Muscle of arm (tissue), 14 donors: ENCODE measurements around the gene ZSWIM3. TPM values are rescaled to one million over a fixed set of nuclear protein-coding genes. Genes with fewer than 3 reads are reported as not detected.

Source experiments
- DNase-seq: peaks from one replicate; pipeline ENCODE4 v3.0.0-alpha.2; 2013
- long read RNA-seq, 11 donors: transcript quantifications; one replicate each; lab custom pipeline, GENCODE V29; 2026
- polyA plus RNA-seq, 12 donors: library from polyadenylated mRNA; unstranded; fragments of 120-200 nt; gene quantifications; one replicate each; pipeline ENCODE4 v1.2.1, GENCODE V29; 2013; ENCODE audit not compliant: insufficient read length in 12 of 12

Gene ZSWIM3
- 1 to 10 TPM in 10 of 12 donors, not detected in 2; 3.0 to 4.1 (median 3.5) TPM for polyA plus RNA-seq
- long read RNA-seq, donor 1, partial matches to known transcripts = 0 of 2 reads
- long read RNA-seq, donor 1, other reads (novel, unspliced or antisense) = 0 of 2 reads
- long read RNA-seq, donor 2, partial matches to known transcripts = 0 of 4 reads
- long read RNA-seq, donor 2, other reads (novel, unspliced or antisense) = 0 of 4 reads
- long read RNA-seq, donor 3, partial matches to known transcripts = 0 of 2 reads
- long read RNA-seq, donor 3, other reads (novel, unspliced or antisense) = 0 of 2 reads
- long read RNA-seq, donor 4, partial matches to known transcripts = 0 of 1 reads
- long read RNA-seq, donor 4, other reads (novel, unspliced or antisense) = 0 of 1 reads
- long read RNA-seq, donor 5 = 0 reads
- long read RNA-seq, donor 6, partial matches to known transcripts = 0 of 2 reads
- long read RNA-seq, donor 6, other reads (novel, unspliced or antisense) = 0 of 2 reads
- long read RNA-seq, donor 7, partial matches to known transcripts = 0 of 1 reads
- long read RNA-seq, donor 7, other reads (novel, unspliced or antisense) = 0 of 1 reads
- long read RNA-seq, donor 8, partial matches to known transcripts = 0 of 1 reads
- long read RNA-seq, donor 8, other reads (novel, unspliced or antisense) = 0 of 1 reads
- long read RNA-seq, donor 9, partial matches to known transcripts = 0 of 1 reads
- long read RNA-seq, donor 9, other reads (novel, unspliced or antisense) = 0 of 1 reads
- long read RNA-seq, donor 10, partial matches to known transcripts = 0 of 3 reads
- long read RNA-seq, donor 10, other reads (novel, unspliced or antisense) = 0 of 3 reads
- long read RNA-seq, donor 11 = 0 reads

DNA sequence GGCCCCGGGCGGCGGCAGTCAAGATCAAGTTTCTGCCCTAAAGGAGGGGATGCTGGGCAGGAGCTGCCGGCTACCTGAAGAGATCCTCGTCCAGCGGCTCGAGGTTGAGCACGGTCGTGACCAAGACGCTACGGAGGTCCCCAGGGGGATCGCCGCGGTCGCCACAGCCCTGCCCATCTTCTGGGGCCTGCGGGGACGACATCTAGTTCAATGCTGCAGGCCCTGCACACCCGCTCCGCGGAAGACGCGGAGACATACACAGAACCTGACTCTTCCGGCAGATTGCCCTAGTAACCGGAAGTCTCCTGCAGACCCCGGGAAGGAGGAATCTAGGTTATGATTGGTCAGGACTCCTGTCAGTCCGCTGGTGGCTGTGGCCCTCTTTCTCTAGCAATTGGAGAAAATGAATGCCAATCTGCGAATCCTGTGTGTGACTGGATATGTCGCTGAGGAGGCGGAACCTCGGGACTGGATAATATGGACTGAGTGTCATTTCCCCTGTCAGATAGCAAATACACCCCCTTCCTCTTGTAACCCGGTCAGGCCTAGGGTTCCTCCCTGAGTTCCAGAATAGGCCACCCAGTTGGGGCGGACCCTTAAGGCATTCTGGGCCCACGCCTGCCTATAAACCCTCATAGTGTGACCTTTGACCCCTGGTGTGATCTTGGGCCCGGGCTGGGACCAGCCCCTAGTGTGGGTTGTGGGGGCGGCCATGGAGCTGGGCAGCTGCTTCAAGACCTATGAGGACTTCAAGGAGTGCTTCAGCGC lies at the start of gene ZSWIM3, which contains the start of gene ACOT8:
ZSWIM3 (plus strand) TSS at position 501 of the 768 bp plus-strand sequence; CDS start at position 713, 212 bp downstream.
ACOT8 (minus strand) TSS at position 279 of the 768 bp plus-strand sequence; CDS start at position 202, 77 bp downstream.
- peak; percentile 100 for DNase-seq

GRCh38 chr20:45810191-45810970 lies 47.0 kb upstream of the ZSWIM3 start:
- DNase-seq = no peak

DNA sequence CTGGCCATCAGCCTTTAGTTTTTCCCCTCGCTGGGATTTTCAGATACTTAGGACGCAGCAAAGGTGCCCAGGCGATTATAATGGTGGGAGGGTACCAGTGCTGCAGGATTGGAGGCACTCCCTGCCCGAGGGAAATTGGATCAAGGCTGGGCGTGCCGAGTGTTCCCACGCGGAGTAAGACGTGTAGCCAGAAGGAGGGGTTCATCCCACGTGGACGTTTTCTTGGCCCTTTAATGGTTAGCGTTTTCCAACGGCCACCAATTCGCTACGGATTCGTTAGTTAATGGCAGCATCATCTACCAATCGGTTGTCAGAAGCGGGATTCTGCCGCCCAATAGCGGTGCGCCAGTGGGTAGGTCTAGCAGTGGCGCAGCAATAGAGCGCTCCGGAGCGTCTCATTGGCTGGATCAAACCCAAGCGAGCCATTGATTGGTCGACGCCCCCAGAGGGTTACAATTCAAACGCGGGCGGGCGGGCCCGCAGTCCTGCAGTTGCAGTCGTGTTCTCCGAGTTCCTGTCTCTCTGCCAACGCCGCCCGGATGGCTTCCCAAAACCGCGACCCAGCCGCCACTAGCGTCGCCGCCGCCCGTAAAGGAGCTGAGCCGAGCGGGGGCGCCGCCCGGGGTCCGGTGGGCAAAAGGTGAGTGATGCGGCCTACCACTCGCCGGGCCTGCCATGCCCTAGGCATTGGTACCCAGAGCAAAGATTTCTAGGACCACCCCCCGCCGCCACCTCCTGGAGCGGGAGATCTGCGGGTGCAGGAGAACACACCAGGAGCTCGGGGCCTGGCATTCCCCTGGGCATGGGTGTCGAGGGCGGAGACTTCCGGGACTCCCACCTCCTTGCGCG lies 45.0 kb upstream of the ZSWIM3 start, which contains the start of gene UBE2C:
UBE2C (plus strand) TSS at position 488 of the 849 bp plus-strand sequence; CDS start at position 540, 52 bp downstream.
- DNase-seq = peak; percentile 99

- DNase-seq = no peak
These were observed 44.4 kb upstream of the ZSWIM3 start for GRCh38 chr20:45813006-45813340.

GRCh38 chr20:45813489-45813888 lies 43.9 kb upstream of the ZSWIM3 start:
- DNase-seq = no peak

DNA sequence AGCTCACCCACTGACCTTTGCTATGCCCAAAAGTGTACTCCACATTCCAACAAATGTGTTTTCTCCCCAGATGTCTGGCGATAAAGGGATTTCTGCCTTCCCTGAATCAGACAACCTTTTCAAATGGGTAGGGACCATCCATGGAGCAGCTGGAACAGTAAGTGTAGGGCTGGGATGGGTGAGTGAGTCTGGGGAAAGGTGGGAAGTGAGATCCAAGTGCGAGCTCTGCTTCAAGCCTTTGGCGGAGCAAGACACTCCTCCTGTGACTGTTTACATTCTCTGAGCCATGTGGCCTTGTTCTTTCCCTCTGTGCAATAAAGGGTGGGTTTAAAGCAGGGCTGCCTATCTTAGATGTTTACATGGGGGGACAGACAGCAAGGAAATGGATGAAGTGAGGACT lies 43.1 kb upstream of the ZSWIM3 start:
- DNase-seq = no peak

GRCh38 chr20:45816951-45817350 lies 40.5 kb upstream of the ZSWIM3 start:
- no peak for DNase-seq

DNA sequence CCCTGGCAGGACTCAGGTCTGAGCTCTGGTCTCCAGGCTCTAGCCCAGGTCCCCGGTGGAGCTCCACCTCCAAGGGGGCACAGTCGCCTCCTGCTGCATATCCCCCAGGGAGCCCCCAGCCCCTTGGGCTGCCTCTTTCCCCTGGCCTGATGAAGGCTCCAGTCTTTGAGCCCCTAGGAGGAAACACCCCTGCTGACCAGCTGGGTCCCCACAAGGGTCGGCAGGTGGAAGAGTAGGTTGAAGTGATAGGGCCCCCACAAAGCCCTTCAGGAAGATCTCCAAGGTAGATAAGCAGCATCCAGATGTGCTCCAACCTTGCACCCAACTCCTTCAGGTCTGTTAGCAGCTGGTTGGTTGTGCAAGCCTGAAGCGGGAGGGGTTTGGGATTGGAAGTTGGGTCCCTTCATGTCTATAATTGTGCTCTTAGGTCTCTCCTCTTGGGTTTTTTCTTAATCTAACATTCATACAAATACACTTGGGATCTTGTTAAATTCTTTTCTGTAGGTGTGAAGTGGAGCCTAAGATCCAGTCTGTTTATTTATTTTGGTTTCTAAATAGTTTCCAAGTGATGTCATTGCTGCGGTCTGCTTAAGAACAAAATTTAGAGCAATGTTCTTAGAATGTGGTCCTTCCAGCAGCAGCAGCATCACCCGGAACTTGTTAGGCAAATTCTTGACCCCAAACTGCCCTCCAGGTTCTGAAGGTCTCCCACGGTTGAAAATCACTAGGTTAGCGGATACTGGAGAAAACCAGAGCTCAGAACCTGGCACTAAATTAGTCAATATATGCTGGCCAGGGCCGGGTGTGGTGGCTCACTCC lies 39.8 kb upstream of the ZSWIM3 start:
- no peak for DNase-seq

GRCh38 chr20:45818239-45818638 lies 39.2 kb upstream of the ZSWIM3 start:
- no peak for DNase-seq

DNA sequence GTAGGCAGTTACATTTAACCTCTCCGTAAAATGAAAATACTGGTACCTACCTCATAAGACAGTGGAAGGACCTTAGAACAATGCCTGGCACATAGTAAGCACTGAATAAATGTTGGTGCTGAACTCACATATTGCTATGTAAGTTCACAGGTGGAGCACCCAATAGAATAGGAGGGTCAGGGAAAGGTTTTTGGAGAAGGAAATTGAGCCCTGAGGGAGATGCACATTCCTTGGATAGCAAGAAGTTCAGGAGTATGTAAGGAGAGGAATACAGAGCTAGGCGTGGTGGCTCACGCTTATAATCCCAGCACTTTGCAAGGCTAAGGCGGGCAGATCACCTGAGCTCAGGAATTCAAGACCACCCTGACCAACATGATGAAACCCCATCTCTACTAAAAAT lies 37.9 kb upstream of the ZSWIM3 start:
- no peak for DNase-seq

DNA sequence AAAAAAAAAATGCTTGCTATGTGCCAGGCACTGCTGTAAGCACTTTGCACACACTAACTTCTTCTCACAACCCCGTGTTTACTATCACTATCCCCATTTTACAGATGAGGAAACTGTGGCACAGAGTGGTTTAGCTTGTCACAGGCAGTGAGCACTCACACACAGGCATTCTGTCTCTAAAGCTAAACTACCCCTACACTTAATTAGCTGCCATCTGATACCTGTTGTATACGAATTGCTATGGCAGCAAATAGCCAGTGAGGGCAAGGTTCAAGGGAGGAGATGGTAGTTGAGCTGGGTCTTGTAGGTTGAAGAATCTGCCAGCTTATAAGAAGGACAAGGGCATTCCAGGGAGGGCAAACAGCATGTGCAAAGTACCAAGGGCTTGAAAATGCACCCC lies 35.5 kb upstream of the ZSWIM3 start:
- DNase-seq = no peak

DNA sequence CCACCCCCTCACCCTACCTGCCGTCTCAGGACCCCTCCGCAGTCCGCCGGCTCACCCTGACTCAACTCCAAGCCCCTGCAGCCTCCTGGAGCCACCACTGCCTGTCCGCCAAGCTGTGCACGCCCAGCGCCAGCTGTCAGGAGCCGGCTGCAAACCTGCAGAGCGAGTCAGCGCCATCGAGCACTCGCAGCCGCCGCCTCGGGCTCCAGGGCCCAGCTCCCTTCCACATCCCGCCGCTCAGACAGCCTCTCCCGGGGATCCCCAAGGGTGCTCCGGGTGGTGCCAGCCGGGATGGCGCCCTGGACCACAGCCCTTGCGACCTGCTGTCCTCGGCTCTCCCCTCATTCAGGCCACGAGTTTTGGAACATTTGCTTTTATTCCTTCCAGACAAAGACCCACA lies 34.6 kb upstream of the ZSWIM3 start:
- DNase-seq = no peak

DNA sequence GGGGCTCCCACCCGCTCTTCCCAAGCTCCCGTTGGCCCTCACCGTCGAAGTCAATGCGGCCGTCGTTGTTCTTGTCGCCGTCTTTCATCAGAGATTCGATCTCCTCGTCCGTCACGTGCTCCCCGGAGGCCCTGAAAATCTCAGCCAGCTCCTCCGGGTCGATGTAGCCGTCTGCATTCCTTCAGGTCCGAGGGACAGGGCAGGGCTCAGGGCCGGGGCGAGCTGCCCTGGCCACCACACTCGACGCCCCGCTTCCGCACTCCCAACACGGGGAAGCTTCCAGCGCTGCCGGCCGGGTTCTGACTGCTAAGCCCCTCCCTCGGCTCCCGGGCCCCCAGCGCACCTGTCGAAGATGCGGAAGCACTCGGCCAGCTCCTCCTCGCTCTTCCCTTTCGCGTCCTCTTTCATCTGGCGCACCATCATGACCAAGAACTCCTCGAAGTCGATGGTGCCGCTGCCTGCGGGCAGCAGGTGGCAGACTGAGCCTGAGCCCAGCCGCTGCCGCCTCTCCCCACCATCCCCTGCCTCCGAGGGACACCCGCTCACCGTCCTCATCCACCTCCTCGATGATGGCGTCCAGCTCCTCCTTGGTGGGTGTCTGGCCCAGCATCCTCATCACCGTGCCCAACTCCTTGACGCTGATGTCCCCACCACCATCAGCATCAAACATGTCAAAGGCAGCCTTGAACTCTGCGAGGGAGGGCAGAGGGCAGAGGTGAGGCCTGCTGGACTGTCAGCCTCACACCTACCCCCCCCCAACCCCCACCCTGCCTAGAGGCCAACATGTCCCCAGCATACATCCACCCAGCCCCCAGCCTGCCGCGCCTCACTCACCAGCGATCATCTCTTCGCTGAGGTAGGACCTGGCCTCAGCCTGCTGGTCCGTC lies 33.2 kb upstream of the ZSWIM3 start:
- no peak for DNase-seq

DNA sequence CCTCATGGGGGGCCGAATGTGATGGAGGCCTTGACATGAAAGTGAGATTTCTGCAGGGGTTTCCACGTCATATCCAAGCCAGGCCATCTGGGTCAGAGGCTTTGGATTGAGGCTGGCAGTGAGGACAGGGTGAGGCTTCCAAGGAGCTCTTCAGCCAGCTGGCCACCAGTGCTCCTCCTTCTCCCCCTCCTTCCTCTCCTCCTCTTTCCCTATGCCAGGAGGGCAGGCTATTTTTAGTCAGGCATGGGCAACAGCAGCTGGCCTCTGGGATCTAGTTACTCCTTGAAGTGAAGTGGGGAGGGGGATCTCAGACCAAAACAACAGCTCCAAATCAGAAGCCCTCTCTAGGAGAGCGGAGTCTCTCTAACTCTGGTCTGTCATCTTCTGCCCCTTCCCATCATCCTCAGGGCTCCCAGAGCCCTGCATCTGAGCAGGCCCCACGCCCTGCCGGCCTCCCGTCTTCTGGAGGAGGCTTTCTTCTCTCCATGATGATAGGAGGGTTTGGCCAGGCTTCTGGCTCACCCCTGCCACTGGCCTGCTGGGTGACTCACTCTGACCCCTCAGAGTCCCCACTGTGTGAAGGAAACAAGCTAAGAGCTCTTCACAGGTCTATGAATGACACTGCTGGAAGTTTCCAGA lies 30.9 kb upstream of the ZSWIM3 start:
- DNase-seq = no peak

- DNase-seq = no peak
These were observed 30.3 kb upstream of the ZSWIM3 start, which contains the start of gene TNNC2 for GRCh38 chr20:45827030-45827652. Gene TNNC2, minus strand, starts transcription at chr20:45827312. Its CDS starts 64 bp downstream, at chr20:45827248.

- DNase-seq = no peak
These were observed 29.7 kb upstream of the ZSWIM3 start for GRCh38 chr20:45827712-45828111.

GRCh38 chr20:45828589-45828988 lies 28.8 kb upstream of the ZSWIM3 start:
- DNase-seq = no peak
